Stimulated activated CD8-positive, alpha-beta memory T cell treated with anti-CD3 and anti-CD28 coated beads, Interleukin-2, amount 100 ng/mL, for 1 hour (primary cell): Measurements from ENCODE around the gene MBOAT2.
"Not testable (repeated sequence)": the region's sequence is repeated elsewhere in the genome, so short reads cannot be mapped to it uniquely, and the experiment has no call there.

Source experiments
- DNase-seq, 2 donors: peaks; one replicate each; pipeline ENCODE4 v3.0.0-alpha.2; 2020; ENCODE audit warnings: low read depth in 2 of 2

The MBOAT2 gene

GRCh38 chr2:8954990-8955389, 48.5 kb downstream of the MBOAT2 start:
- DNase-seq = no peak

- DNase-seq = no peak
These were observed 50.0 kb downstream of the MBOAT2 start for GRCh38 chr2:8953525-8953924.

- no peak for DNase-seq
These were observed 63.9 kb downstream of the MBOAT2 start for GRCh38 chr2:8939486-8940114.

- no peak for DNase-seq
These were observed 65.1 kb downstream of the MBOAT2 start for GRCh38 chr2:8938384-8938783.

GRCh38 chr2:8935982-8936381, 67.5 kb downstream of the MBOAT2 start:
- no peak for DNase-seq

- no peak for DNase-seq
These were observed 69.1 kb downstream of the MBOAT2 start for GRCh38 chr2:8934338-8934737.

- no peak for DNase-seq
These were observed 70.8 kb downstream of the MBOAT2 start for GRCh38 chr2:8932702-8933101.

GRCh38 chr2:8930185-8930584, 73.3 kb downstream of the MBOAT2 start:
- DNase-seq = not testable (repeated sequence)

- DNase-seq = no peak
These were observed 74.4 kb downstream of the MBOAT2 start for GRCh38 chr2:8929128-8929527.

GRCh38 chr2:8927510-8928455, 75.7 kb downstream of the MBOAT2 start:
- no peak for DNase-seq

- DNase-seq = no peak
These were observed 77.1 kb downstream of the MBOAT2 start for GRCh38 chr2:8926356-8926755.

- no peak for DNase-seq
These were observed 78.1 kb downstream of the MBOAT2 start for GRCh38 chr2:8925411-8925810.

GRCh38 chr2:8923183-8923582, 80.3 kb downstream of the MBOAT2 start:
- DNase-seq = no peak

GRCh38 chr2:8922431-8922830, 81.1 kb downstream of the MBOAT2 start:
- DNase-seq = no peak

- DNase-seq = no peak
These were observed 85.1 kb downstream of the MBOAT2 start for GRCh38 chr2:8918412-8918811.

- no peak for DNase-seq
These were observed 87.5 kb downstream of the MBOAT2 start for GRCh38 chr2:8915941-8916340.

GRCh38 chr2:8913767-8914166, 89.7 kb downstream of the MBOAT2 start:
- DNase-seq = not testable (repeated sequence)

GRCh38 chr2:8907764-8908288, 95.7 kb downstream of the MBOAT2 start:
- DNase-seq = no peak

GRCh38 chr2:8903924-8904323, 99.6 kb downstream of the MBOAT2 start:
- DNase-seq = not testable (repeated sequence)

GRCh38 chr2:8902757-8903156, 100.7 kb downstream of the MBOAT2 start:
- DNase-seq = not testable (repeated sequence)

- DNase-seq = not testable (repeated sequence)
These were observed 106.3 kb downstream of the MBOAT2 start for GRCh38 chr2:8897206-8897605.

- DNase-seq = not testable (repeated sequence)
These were observed 106.8 kb downstream of the MBOAT2 start for GRCh38 chr2:8896671-8897070.
